H9 (cell line): ENCODE data around the gene TMEM9. TPM values are rescaled to one million over a fixed set of nuclear protein-coding genes. Genes with fewer than 3 reads are reported as not detected.

Experiments used
- DNase-seq: peaks from one replicate; pipeline ENCODE4 v3.0.0-alpha.2; 2017
- H2AFZ ChIP-seq: one replicate; pipeline ENCODE4 v1.6.1; 2013; ENCODE audit warnings: mild to moderate bottlenecking, low read length, control low read depth, moderate library complexity
- H2AK5ac ChIP-seq: 2 replicates; pipeline ENCODE4 v1.6.1; 2013; ENCODE audit warnings: low read length, control low read depth, mixed read lengths; ENCODE audit not compliant: insufficient read length
- H2BK120ac ChIP-seq: one replicate; pipeline ENCODE4 v1.6.1; 2013; ENCODE audit warnings: low read depth, mild to moderate bottlenecking, low read length, control low read depth, inconsistent platforms; ENCODE audit not compliant: poor library complexity, severe bottlenecking
- H2BK12ac ChIP-seq: 2 replicates; pipeline ENCODE4 v1.6.1; 2013; ENCODE audit warnings: low read length, control low read depth, mixed read lengths, low read depth; ENCODE audit not compliant: insufficient read length
- H2BK15ac ChIP-seq: 2 replicates; pipeline ENCODE4 v1.6.1; 2013; ENCODE audit warnings: low read depth, low read length, control low read depth
- H2BK20ac ChIP-seq: one replicate; pipeline ENCODE4 v1.6.1; 2013; ENCODE audit warnings: low read depth, mild to moderate bottlenecking, low read length, control low read depth, inconsistent platforms; ENCODE audit not compliant: poor library complexity, severe bottlenecking
- H2BK5ac ChIP-seq: 2 replicates; pipeline ENCODE4 v1.6.1; 2013; ENCODE audit warnings: low read length, control low read depth, mixed read lengths; ENCODE audit not compliant: insufficient read length
- H3K14ac ChIP-seq: 2 replicates; pipeline ENCODE4 v1.6.1; 2013; ENCODE audit warnings: low read length, control low read depth; ENCODE audit not compliant: insufficient read depth
- H3K18ac ChIP-seq: 2 replicates; pipeline ENCODE4 v1.6.1; 2013; ENCODE audit warnings: low read depth, mild to moderate bottlenecking, mixed read lengths, low read length, control low read depth; ENCODE audit not compliant: insufficient read length
- H3K23ac ChIP-seq: 2 replicates; pipeline ENCODE4 v1.6.1; 2013; ENCODE audit warnings: low read length, control low read depth, mixed read lengths, low read depth; ENCODE audit not compliant: insufficient read length
- H3K23me2 ChIP-seq: 2 replicates; pipeline ENCODE4 v1.6.1; 2013; ENCODE audit warnings: low read depth, mild to moderate bottlenecking, mixed read lengths, low read length, control low read depth; ENCODE audit not compliant: insufficient read length, poor library complexity, severe bottlenecking
- H3K27ac ChIP-seq: 2 replicates; pipeline ENCODE4 v1.5.1; 2013; ENCODE audit warnings: low read length, control low read depth, mixed read lengths, low read depth; ENCODE audit not compliant: insufficient read length
- H3K27me3 ChIP-seq: 2 replicates; pipeline ENCODE4 v1.6.1; 2013; ENCODE audit warnings: low read length, control low read depth, inconsistent platforms; ENCODE audit not compliant: insufficient read depth
- H3K4ac ChIP-seq: 2 replicates; pipeline ENCODE4 v1.6.1; 2013; ENCODE audit warnings: low read depth, mild to moderate bottlenecking, control low read depth, inconsistent platforms, low read length, moderate library complexity
- H3K4me1 ChIP-seq: 2 replicates; pipeline ENCODE4 v1.6.1; 2013; ENCODE audit warnings: low read length, control low read depth, inconsistent platforms; ENCODE audit not compliant: insufficient read depth
- H3K4me2 ChIP-seq: 2 replicates; pipeline ENCODE4 v1.6.1; 2013; ENCODE audit warnings: low read length, control low read depth, mixed read lengths; ENCODE audit not compliant: insufficient read length, insufficient read depth
- H3K56ac ChIP-seq: 2 replicates; pipeline ENCODE4 v1.6.1; 2013; ENCODE audit warnings: low read depth, mild to moderate bottlenecking, mixed read lengths, low read length, control low read depth; ENCODE audit not compliant: insufficient read length
- H3K79me1 ChIP-seq: 2 replicates; pipeline ENCODE4 v1.6.1; 2013; ENCODE audit warnings: low read depth, mild to moderate bottlenecking, moderate library complexity, low read length, control low read depth, inconsistent platforms; ENCODE audit not compliant: insufficient read depth, poor library complexity, severe bottlenecking
- H3K79me2 ChIP-seq: 2 replicates; pipeline ENCODE4 v1.6.1; 2013; ENCODE audit warnings: low read length, control low read depth, inconsistent platforms; ENCODE audit not compliant: insufficient read depth
- H3K9ac ChIP-seq: 2 replicates; pipeline ENCODE4 v1.6.1; 2013; ENCODE audit warnings: low read length, control low read depth, mixed read lengths; ENCODE audit not compliant: insufficient read length; ENCODE audit errors: extremely low read depth
- H3K9me3 ChIP-seq: one replicate; pipeline ENCODE4 v1.6.1; 2013; ENCODE audit warnings: low read depth, low read length, inconsistent platforms; ENCODE audit not compliant: control insufficient read depth
- H3T11ph ChIP-seq: one replicate; pipeline ENCODE4 v1.6.1; 2013; ENCODE audit warnings: mild to moderate bottlenecking, low read length, control low read depth, inconsistent platforms
- H4K20me1 ChIP-seq: one replicate; pipeline ENCODE4 v1.6.1; 2013; ENCODE audit not compliant: control insufficient read depth, insufficient read length, insufficient read depth
- H4K5ac ChIP-seq: 2 replicates; pipeline ENCODE4 v1.6.1; 2013; ENCODE audit warnings: low read depth, mild to moderate bottlenecking, mixed read lengths, low read length, control low read depth; ENCODE audit not compliant: insufficient read length
- H4K8ac ChIP-seq: replicated peaks from 2 replicates; pipeline ENCODE4 v1.6.1; 2013; ENCODE audit warnings: low read length, control low read depth, mixed read lengths, low read depth; ENCODE audit not compliant: insufficient read length
- H4K91ac ChIP-seq: 2 replicates; pipeline ENCODE4 v1.6.1; 2013; ENCODE audit warnings: low read depth, mild to moderate bottlenecking, moderate library complexity, mixed read lengths, low read length, control low read depth; ENCODE audit not compliant: insufficient read length
- H3K27ac Mint-ChIP-seq, 3 experiments: 2 replicates in 2 of 3; 3 replicates in 1 of 3; pipeline ENCODE4 v1.8.0; 2020 to 2021; ENCODE audit warnings: mixed read lengths in 3 of 3, mild to moderate bottlenecking in 1 of 3, moderate library complexity in 1 of 3
- H3K27me3 Mint-ChIP-seq: 2 replicates; pipeline ENCODE4 v1.8.0; 2021; ENCODE audit warnings: low read depth, mild to moderate bottlenecking, moderate library complexity, mixed read lengths
- H3K36me3 Mint-ChIP-seq, 3 experiments: 2 replicates in 2 of 3; 3 replicates in 1 of 3; pipeline ENCODE4 v1.8.0; 2020 to 2021; ENCODE audit warnings: low read depth in 3 of 3, mixed read lengths in 3 of 3; ENCODE audit not compliant: insufficient read depth in 1 of 3
- H3K4me1 Mint-ChIP-seq, 2 experiments: 2 replicates each; pipeline ENCODE4 v1.8.0; 2020; ENCODE audit warnings: mixed read lengths in 2 of 2
- H3K4me3 Mint-ChIP-seq, 2 experiments: 2 replicates in 1 of 2; 3 replicates in 1 of 2; pipeline ENCODE4 v1.8.0; 2020 to 2021; ENCODE audit warnings: mild to moderate bottlenecking in 2 of 2, mixed read lengths in 2 of 2, moderate library complexity in 1 of 2
- H3K9me3 Mint-ChIP-seq, 2 experiments: 2 replicates in 1 of 2; 3 replicates in 1 of 2; pipeline ENCODE4 v1.8.0; 2020; ENCODE audit warnings: mild to moderate bottlenecking in 2 of 2, mixed read lengths in 2 of 2, moderate library complexity in 1 of 2
- CTCF ChIP-seq: fragments of 200-600 bp; sonication (generic); conservative IDR thresholded peaks from 3 replicates; pipeline ENCODE4 v1.8.0; 2021; ENCODE audit warnings: antibody characterized with exemption, mild to moderate bottlenecking
- WGBS: extraction: QIAGEN DNeasy Blood & Tissue Kit; methylation state at CpG from one replicate; pipeline ENCODE4 v1.1.7; 2013; ENCODE audit warnings: missing lambda C conversion rate, low lambda C conversion rate, mixed read lengths; ENCODE audit not compliant: insufficient read length; ENCODE audit errors: extremely low coverage; 5-methylcytosine and 5-hydroxymethylcytosine counted together
- total RNA-seq: library from RNA; stranded (reverse); gene quantifications from 2 replicates; pipeline ENCODE4 v1.2.1, GENCODE V29; 2021

Gene TMEM9
- total RNA-seq, 1 experiment from 2014 or later = 93.4 TPM

- no peak within 1 kb of the TSS for H2BK20ac ChIP-seq
- H3K4me1 ChIP-seq = no peaks in the 10 kb centered on the region; the same call in 1 of the 2 replicates
- WGBS = no CpG with 5 or more reads among the region's 9 CpGs
- H3K9me3 ChIP-seq = no peaks in the 10 kb centered on the region
- no peak within 1 kb of the TSS for H2BK12ac ChIP-seq
- H3K4me3 Mint-ChIP-seq = no peak within 1 kb of the TSS
- no peak within 1 kb of the TSS for H2BK5ac ChIP-seq
- H2AFZ ChIP-seq = no peak within 1 kb of the TSS
- peaks cover 10% of the 10 kb centered on the region for H3K23me2 ChIP-seq
- no peak for TF ChIP-seq CTCF
- H3K9ac ChIP-seq = no peak within 1 kb of the TSS
- H4K91ac ChIP-seq = no peak within 1 kb of the TSS
- H3K27me3 Mint-ChIP-seq = peaks cover 48% of the 10 kb centered on the region
- H2BK15ac ChIP-seq = no peak within 1 kb of the TSS
- H3K27ac Mint-ChIP-seq = peak within 1 kb of the TSS in 1 of 3 experiments; percentile 62; a peak in 1 of 7 replicates
- H2AK5ac ChIP-seq = no peak within 1 kb of the TSS
- H3K36me3 Mint-ChIP-seq = no peaks in the 10 kb centered on the region
- no peak within 1 kb of the TSS for H3K18ac ChIP-seq
- DNase-seq = no peak
- H3T11ph ChIP-seq = no peak within 1 kb of the TSS
- no peak within 1 kb of the TSS for H2BK120ac ChIP-seq
- no peaks in the 10 kb centered on the region for H3K79me1 ChIP-seq
- H3K56ac ChIP-seq = no peak within 1 kb of the TSS
- no peak within 1 kb of the TSS for H4K8ac ChIP-seq
- H3K9me3 Mint-ChIP-seq = no peaks in the 10 kb centered on the region
- H3K14ac ChIP-seq = no peak within 1 kb of the TSS
- no peak within 1 kb of the TSS for H3K23ac ChIP-seq
- H3K4me1 Mint-ChIP-seq = peaks cover 11 to 28% of the 10 kb centered on the region in 2 experiments
- H3K4me2 ChIP-seq = no peak within 1 kb of the TSS
- H3K4ac ChIP-seq = no peak within 1 kb of the TSS
- H3K27ac ChIP-seq = no peak within 1 kb of the TSS
- H3K79me2 ChIP-seq = no peaks in the 10 kb centered on the region
- H4K5ac ChIP-seq = no peak within 1 kb of the TSS
- H3K27me3 ChIP-seq = peaks cover 15% of the 10 kb centered on the region; the same call in 1 of the 2 replicates
- H4K20me1 ChIP-seq = no peaks in the 10 kb centered on the region
Observed at GRCh38 chr1:201112173-201112731, 42.0 kb downstream of the TMEM9 start, which contains the start of gene CACNA1S. CACNA1S (minus strand) TSS chr1:201112426; CDS start chr1:201112339, 87 bp downstream.
